Right ventricle myocardium inferior (tissue), 1 donor: ENCODE results near the gene CLSTN2. TPM values are rescaled to one million over a fixed set of nuclear protein-coding genes. Genes with fewer than 3 reads are reported as not detected.

Experiments
- ATAC-seq: fragments of 200-7000 bp; cut with Tn5 transposase; one replicate; pipeline ENCODE4 v1.9.1; 2020; ENCODE audit warnings: mild to moderate bottlenecking, moderate library complexity
- DNase-seq: peaks from one replicate; pipeline ENCODE4 v3.0.0; 2021; ENCODE audit errors: missing footprints
- intact Hi-C: fragments of 100-400 bp; cut with DNase I; formaldehyde crosslinking; loops from one replicate; pipeline ENCODE4 v1.11.0; 2022
- long read RNA-seq: library from polyadenylated mRNA; unstranded; transcript quantifications from one replicate; pipeline ENCODE4 v2.0.0, GENCODE V29; 2021
- total RNA-seq: library from RNA; stranded (reverse); fragmentation: NEBNext Ultra II Directional; extraction: Animal tissue kit (Norgen Biotek cat#: 25700); gene quantifications from one replicate; pipeline ENCODE4 v1.2.1, GENCODE V29; 2021
- donor health status: DM: no; HTN: yes; CAD: no; lungs with severe emphysema.

CLSTN2 gene
- total RNA-seq: 8.4 TPM
- long read RNA-seq, partial matches to known transcripts: 0 of 4 reads
- long read RNA-seq, other reads (novel, unspliced or antisense): 4 of 4 reads

GRCh38 chr3:139935016-139935865 lies at the start of gene CLSTN2:
TSS of gene CLSTN2 (plus strand) at chr3:139935185.
- peak; percentile 91 for DNase-seq
- intact Hi-C loops: loop anchor here (2.0 to 10.0 kb wide), 3 partner anchors 216 to 930 kb away; no protein-coding TSS in a partner anchor
- ATAC-seq: peak; percentile 91

DNA sequence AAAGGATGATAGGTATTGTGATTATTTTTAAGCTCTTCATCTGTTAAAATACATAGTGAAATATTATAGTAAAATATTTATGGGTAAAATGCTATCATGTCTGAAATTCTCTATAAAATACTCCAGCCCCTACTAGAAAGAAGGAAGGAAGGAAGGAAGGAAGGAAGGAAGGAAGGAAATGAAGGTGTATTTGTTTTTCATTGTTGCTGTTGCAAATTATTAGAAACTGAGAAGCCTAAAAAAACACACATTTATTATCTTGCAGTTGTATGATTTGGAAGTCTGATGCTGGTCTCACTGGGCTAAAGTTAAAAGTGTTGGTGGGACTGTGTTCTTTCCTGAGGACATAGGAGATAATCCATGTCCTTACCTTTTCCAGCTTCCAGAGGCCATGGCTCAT lies 47.6 kb upstream of the CLSTN2 start:
- ATAC-seq (no peak), DNase-seq (no peak)
- intact Hi-C loops: no loop called here

GRCh38 chr3:139888561-139889140 lies 46.3 kb upstream of the CLSTN2 start:
- ATAC-seq: no peak
- intact Hi-C loops: no loop called here

DNA sequence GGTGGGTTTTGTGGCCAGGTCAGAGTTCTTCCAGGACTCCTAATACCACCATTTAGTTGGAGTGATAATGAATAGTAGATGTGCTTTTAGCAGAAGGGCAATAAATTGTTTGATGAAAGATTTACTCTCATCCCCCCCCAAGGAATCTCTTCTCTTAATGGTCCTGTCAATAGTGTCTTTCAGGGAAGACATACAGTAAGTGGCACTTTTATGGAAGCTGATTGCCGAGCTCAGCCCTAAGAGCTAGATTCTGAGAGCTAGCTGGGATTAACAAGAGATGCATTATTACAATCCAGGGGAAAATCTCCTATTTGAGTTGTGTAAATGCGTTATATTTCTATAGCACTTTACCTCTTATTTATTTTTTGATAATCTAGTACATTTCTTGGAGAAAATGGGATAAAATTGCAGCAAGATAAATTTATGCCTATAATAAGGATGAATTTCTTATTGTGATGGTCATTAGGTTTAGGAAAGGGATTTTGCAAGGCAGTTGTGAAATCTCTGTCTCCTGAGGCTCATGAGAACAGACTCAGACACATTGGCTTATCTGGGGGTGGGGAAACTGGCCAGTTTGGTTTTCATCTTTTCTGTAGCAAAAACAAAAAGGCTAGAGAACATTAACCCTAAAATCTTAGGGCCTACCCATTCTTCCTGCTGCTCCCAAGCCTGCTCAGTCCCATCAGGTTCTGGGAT lies 41.6 kb upstream of the CLSTN2 start:
- ATAC-seq: peak; percentile 82
- intact Hi-C loops: loop anchor here (5.0 kb wide), 1 partner anchor 56 kb away; no protein-coding TSS in a partner anchor
- no peak for DNase-seq

More at GRCh38 chr3:139888561-139889140, 46.3 kb upstream of the CLSTN2 start:
- no peak for DNase-seq

DNA sequence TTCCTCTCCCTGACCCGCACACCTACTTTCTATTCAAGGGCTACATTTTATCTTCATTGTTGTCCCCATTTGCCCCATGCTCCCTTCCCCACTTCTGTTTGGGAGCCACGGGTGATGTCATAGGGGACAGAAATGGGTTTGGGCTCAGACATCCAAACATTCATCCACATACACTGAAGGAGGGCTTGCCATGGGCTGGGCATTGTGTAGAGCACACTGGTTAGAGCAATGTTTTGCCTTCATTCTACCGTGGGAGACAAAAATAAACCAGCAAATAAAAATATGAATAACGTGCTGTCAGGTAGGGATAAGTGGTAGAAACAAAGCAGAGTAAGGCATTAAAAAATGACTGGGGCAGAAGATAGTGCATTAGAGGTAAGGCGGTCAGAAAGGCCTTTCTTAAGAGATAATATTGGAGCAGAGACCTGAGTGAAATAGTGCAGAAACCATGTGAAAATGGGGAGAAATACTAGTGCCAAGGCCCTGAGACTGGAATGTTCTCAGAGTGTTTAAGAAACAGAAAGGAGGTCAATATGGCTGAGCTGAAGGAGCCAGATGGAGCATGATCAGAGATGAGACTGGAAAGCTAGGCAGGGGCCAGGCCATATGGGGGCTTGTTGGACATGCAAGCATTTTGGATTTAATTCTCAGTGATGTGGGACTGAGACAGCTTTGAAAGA lies 40.9 kb upstream of the CLSTN2 start:
- ATAC-seq: peak; percentile 91
- intact Hi-C loops: loop anchor here (5.0 kb wide), 1 partner anchor 57 kb away; no protein-coding TSS in a partner anchor
- no peak for DNase-seq

DNA sequence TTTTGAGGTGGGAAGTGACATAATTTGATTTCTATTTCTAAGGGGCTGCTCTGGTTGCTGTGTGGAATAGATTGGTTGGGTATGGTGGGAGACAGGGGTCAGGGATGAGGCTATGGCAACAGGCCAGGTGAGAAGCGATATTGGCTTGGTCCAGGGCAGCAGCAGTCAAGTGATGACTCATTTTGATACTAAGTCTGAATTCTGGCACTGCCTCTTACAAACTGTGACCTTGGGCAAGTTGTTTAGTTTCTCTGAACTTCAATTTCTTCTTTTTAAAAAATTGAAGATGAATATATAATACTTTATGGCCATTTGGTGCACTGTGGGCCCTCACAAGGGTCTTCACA lies 40.4 kb upstream of the CLSTN2 start:
- peak; percentile 88 for ATAC-seq
- no peak for DNase-seq
- intact Hi-C loops: loop anchor here (5.0 kb wide), 1 partner anchor 57 kb away; no protein-coding TSS in a partner anchor

GRCh38 chr3:139897759-139898158 lies 37.2 kb upstream of the CLSTN2 start:
- intact Hi-C loops: no loop called here
- DNase-seq (no peak), ATAC-seq (no peak)

DNA sequence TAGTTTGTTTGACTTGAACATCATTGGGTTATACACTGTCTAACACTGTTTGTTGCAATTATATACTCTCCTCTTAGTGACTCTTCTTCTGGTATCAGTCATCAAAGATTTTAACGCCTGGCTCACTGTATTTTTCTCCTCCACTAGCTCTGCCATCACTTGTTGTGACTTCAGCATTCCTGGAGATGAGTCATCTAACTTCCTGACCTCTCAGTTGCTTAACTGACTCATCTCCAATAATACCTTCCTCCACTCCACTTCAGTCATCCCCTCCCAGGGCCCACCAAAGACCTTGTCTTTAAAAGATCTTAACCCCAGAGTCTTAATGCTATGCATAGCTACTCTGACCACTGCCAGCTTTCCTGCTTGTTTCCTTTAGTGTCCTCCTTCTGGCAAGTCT lies 28.6 kb upstream of the CLSTN2 start:
- no peak for ATAC-seq
- intact Hi-C loops: no loop called here
- no peak for DNase-seq

DNA sequence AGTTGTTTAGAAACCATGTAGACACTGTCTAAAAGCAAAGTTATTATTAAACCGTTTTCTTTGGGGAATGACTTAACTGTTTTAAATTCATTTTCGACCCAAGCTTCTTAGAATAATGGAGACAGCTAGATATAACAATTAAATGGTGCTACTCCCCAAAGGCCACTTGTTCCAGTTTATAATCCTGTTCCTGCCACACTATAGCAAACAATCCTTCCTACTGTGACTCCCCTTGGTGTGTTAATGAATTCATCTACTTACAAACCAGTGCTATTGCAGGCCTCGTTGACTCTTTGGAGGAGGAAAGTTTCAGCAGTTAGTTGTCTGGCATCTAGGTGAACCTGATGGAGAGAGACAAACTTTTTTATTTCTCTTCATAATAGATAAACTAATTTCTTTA lies 25.2 kb upstream of the CLSTN2 start:
- ATAC-seq: no peak
- DNase-seq: no peak
- intact Hi-C loops: no loop called here

DNA sequence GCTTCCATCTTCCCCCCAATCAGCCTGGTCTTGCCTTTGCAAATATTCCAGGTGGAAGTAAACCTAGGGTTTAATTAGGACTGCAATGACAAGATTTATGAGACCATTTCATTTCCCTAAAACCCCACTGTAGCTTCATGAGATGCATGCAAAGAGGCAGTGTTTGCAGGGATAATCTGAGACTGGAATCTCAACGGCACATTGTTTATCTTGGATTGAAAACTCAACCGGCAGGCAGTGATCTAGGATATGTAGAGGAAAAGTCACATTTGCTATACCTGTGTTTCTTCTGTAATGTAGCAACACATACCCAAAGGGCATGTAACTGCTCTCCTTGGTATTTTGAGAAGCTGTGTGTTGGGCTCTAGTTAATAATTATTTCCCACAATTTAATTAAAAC lies 18.7 kb upstream of the CLSTN2 start:
- intact Hi-C loops: no loop called here
- ATAC-seq: no peak
- no peak for DNase-seq

DNA sequence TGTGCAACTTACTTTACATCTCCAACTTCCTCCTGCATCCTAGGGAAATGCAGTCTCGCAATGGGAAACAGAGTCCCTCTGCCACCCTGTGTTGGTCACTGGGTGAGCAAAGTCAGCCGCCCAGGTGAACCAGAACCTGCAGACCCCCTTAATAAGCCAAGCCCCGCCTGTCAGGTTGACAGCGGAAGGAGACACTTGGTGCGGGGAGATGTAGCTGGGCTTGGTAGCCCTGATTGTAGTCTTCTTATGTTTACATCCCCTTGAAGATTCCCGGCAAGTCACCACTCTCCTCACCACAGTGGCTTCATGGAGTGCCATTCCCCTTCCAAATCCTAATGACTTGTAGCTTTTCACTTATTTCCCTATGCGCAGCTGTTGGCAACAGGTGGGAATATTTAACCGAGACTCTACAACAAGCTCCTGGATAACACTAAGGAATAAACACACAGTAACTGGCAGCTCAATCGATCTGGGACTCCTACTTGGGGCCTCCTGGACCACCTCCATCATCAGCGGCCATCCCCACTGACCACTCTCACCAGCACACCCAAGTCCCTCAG lies 17.7 kb upstream of the CLSTN2 start:
- ATAC-seq: no peak
- DNase-seq: no peak
- intact Hi-C loops: no loop called here

DNA sequence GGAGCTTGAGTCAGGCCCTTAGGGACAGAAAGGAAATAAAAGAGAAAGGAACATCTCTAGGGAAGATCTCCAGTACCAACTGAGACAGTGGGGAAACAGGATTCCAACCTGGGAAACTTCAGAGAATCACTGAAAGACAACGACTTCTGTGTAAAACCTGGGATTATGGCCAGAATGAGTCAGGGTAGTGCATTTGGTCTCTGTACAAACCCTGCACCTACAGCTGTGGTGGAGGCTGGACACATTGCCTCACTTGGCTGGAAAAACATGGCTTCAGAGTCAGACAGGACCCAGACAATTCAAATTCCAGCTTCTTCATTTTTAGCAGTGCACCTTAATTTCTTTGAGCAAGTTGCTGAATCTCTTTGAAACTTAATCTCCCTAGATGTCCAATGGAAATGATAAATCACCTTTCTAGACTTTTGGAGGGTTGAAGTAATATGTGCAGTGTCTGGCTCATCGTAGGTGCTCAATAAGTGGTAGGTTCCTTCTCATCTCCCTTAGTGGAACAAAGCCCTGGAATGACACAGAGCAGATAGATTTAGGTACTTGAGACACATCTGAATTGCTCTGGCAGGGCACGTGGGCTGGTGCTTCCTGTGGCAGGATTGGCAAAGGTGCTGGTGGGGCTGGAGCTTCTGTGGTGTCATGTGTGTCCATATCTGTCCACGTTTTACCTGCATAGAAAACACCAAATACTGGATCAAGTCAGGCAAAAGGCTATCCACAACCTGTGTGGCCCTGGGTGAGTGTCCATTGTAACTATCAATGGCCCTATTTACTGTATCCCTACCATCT lies 6.1 kb upstream of the CLSTN2 start:
- intact Hi-C loops: no loop called here
- ATAC-seq (no peak), DNase-seq (no peak)

GRCh38 chr3:139930211-139930610 lies 4.8 kb upstream of the CLSTN2 start:
- intact Hi-C loops: loop anchor here (10.0 kb wide), 2 partner anchors 345 to 935 kb away; no protein-coding TSS in a partner anchor
- DNase-seq (no peak), ATAC-seq (no peak)

DNA sequence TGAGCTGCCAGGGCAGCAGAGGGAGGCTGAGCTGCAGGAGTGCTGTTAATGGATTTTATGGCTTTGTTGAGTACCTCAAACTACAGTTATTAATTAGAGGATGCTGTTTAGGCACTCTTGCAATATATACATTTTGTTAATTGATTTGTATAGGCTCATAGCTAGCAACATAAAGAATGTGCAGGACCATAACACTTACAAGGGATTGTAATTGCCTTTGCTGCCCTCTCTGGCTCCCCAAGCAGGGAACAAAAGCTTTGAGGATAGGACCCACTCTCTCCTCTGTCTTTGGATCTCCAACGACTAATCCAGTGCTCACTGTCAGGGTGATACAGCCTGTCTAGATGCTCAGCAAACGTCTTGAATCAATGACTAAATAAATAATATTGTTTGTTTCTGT lies 1.2 kb upstream of the CLSTN2 start:
- ATAC-seq (no peak), DNase-seq (no peak)
- intact Hi-C loops: loop anchor here (2.0 to 10.0 kb wide), 3 partner anchors 215 to 931 kb away; no protein-coding TSS in a partner anchor

- ATAC-seq (peak; percentile 95), DNase-seq (peak; percentile 84)
- intact Hi-C loops: loop anchor here (2.0 to 10.0 kb wide), 3 partner anchors 216 to 930 kb away; no protein-coding TSS in a partner anchor
Measured at GRCh38 chr3:139934613-139935015, 371 bp upstream of the CLSTN2 start.

- DNase-seq (no peak), ATAC-seq (no peak)
- intact Hi-C loops: loop anchor here (2.0 to 10.0 kb wide), 4 partner anchors 217 to 929 kb away; no protein-coding TSS in a partner anchor
Measured at GRCh38 chr3:139935866-139936817, 1.2 kb downstream of the CLSTN2 start.
